Measurements from ENCODE around the gene PISD.

DNA sequence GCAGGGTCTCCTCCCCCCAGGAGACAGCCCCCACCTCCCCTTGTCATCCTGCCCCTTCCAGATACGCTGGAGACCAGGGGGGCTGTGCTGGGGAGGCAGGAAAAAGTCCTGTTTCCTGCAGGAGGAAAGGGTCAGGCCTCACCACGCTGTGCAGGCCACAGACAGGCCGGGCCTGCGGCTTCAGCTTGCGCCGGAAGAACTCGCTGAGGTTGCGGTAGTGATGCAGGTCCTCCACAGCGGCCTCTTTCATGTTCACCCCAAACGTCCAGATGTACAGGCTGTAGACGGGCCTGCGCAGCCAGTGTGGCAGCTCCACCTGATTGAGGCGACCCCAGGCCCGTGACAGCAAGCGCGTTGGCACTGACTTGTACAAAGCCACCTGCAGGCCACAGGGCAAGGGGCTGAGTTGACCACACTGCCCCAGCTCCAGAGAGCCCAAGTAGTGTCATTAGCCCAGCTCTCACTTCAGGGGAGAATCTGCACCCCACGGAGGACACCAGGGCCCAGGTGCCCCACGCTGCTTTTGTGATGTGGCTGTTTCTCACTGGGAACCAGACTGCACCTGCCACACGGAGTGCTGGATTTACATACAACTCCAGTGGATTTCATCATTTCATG is 40.4 kb downstream of the PISD start:
- TF ChIP-seq, protein P1, sequence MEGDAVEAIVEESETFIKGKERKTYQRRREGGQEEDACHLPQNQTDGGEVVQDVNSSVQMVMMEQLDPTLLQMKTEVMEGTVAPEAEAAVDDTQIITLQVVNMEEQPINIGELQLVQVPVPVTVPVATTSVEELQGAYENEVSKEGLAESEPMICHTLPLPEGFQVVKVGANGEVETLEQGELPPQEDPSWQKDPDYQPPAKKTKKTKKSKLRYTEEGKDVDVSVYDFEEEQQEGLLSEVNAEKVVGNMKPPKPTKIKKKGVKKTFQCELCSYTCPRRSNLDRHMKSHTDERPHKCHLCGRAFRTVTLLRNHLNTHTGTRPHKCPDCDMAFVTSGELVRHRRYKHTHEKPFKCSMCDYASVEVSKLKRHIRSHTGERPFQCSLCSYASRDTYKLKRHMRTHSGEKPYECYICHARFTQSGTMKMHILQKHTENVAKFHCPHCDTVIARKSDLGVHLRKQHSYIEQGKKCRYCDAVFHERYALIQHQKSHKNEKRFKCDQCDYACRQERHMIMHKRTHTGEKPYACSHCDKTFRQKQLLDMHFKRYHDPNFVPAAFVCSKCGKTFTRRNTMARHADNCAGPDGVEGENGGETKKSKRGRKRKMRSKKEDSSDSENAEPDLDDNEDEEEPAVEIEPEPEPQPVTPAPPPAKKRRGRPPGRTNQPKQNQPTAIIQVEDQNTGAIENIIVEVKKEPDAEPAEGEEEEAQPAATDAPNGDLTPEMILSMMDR (IDR thresholded peaks at IDR 0.05) = no peak
- TF ChIP-seq POLR2A (IDR thresholded peaks at IDR 0.05) = no peak
